Neural cell (in vitro differentiated cells): ENCODE measurements around the gene UPF1. TPM values are rescaled to one million over a fixed set of nuclear protein-coding genes. Genes with fewer than 3 reads are reported as not detected.

Experiments used
- H2AFZ ChIP-seq: fragments of 200-600, 300-800 bp; sonication (generic), shearing (Covaris generic); 2 replicates; pipeline ENCODE4 v1.6.0; 2014; ENCODE audit warnings: low read depth, mild to moderate bottlenecking, antibody characterized with exemption, low read length, moderate library complexity
- H3F3A ChIP-seq: fragments of 200-600 bp; shearing (Covaris generic); 2 replicates; pipeline ENCODE4 v1.6.1; 2016; ENCODE audit warnings: mild to moderate bottlenecking, moderate library complexity, mixed read lengths, antibody characterized with exemption, low read length; ENCODE audit not compliant: insufficient read depth, poor library complexity, severe bottlenecking
- H3K27ac ChIP-seq: fragments of 200-600, 300-800 bp; sonication (generic), shearing (Covaris generic); 2 replicates; pipeline ENCODE4 v1.5.1; 2014; ENCODE audit warnings: mild to moderate bottlenecking, low read length, moderate library complexity
- H3K27me3 ChIP-seq: fragments of 300-800, 200-600 bp; sonication (generic), shearing (Covaris generic); 2 replicates; pipeline ENCODE4 v1.6.0; 2014; ENCODE audit warnings: mild to moderate bottlenecking, low read depth, low read length, moderate library complexity; ENCODE audit not compliant: insufficient read depth
- H3K36me3 ChIP-seq: fragments of 300-800, 200-600 bp; sonication (generic), shearing (Covaris generic); 2 replicates; pipeline ENCODE4 v1.5.1; 2014; ENCODE audit warnings: mild to moderate bottlenecking, antibody characterized with exemption, low read length, moderate library complexity; ENCODE audit not compliant: insufficient read depth
- H3K4me2 ChIP-seq: fragments of 300-800, 200-600 bp; sonication (generic), shearing (Covaris generic); 2 replicates; pipeline ENCODE4 v1.6.0; 2014; ENCODE audit warnings: mild to moderate bottlenecking, low read length
- H3K4me3 ChIP-seq: fragments of 300-800, 200-600 bp; sonication (generic), shearing (Covaris generic); 2 replicates; pipeline ENCODE4 v1.5.1; 2014; ENCODE audit warnings: mild to moderate bottlenecking, low read length, moderate library complexity
- H3K79me2 ChIP-seq: fragments of 200-600 bp; shearing (Covaris generic); replicated peaks from 2 replicates; pipeline ENCODE4 v1.6.0; 2014; ENCODE audit warnings: mild to moderate bottlenecking, low read length, moderate library complexity; ENCODE audit not compliant: insufficient read depth
- H3K9ac ChIP-seq: fragments of 300-800, 200-600 bp; sonication (generic), shearing (Covaris generic); 2 replicates; pipeline ENCODE4 v1.6.1; 2016; ENCODE audit warnings: mild to moderate bottlenecking, low read length, mixed read lengths
- H3K9me2 ChIP-seq: fragments of 200-600 bp; shearing (Covaris generic); 2 replicates; pipeline ENCODE4 v1.6.1; 2016; ENCODE audit warnings: mild to moderate bottlenecking, low read length, mixed read lengths; ENCODE audit not compliant: insufficient read depth
- H3K9me3 ChIP-seq: fragments of 200-600, 300-800 bp; sonication (generic), shearing (Covaris generic); 2 replicates; pipeline ENCODE4 v1.6.1; 2016; ENCODE audit warnings: mild to moderate bottlenecking, mixed run types, low read length, moderate library complexity, mixed read lengths
- H4K20me1 ChIP-seq: fragments of 200-600 bp; shearing (Covaris generic); 2 replicates; pipeline ENCODE4 v1.6.1; 2016; ENCODE audit warnings: mild to moderate bottlenecking, mixed run types; ENCODE audit not compliant: insufficient read depth
- CTCF ChIP-seq: fragments of 450-650 bp; IDR thresholded peaks from 2 replicates; pipeline ENCODE4 v1.5.1; 2014; ENCODE audit warnings: antibody characterized with exemption, mild to moderate bottlenecking, moderate library complexity; ENCODE audit not compliant: poor library complexity, severe bottlenecking
- EP300 ChIP-seq: fragments of 450-650 bp; conservative IDR thresholded peaks from 2 replicates; pipeline ENCODE4 v1.6.1; 2014; ENCODE audit warnings: antibody characterized with exemption, mild to moderate bottlenecking, moderate library complexity; ENCODE audit not compliant: poor library complexity, severe bottlenecking
- EZH2 ChIP-seq: fragments of 200-600, 300-800 bp; shearing (Covaris generic), sonication (generic); IDR thresholded peaks from 2 replicates; pipeline ENCODE4 v1.6.1; 2014; ENCODE audit warnings: antibody characterized with exemption, low read length, borderline replicate concordance, mild to moderate bottlenecking; ENCODE audit not compliant: insufficient read depth, poor library complexity, severe bottlenecking
- MXI1 ChIP-seq: fragments of 450-650 bp; conservative IDR thresholded peaks from 2 replicates; pipeline ENCODE4 v1.6.1; 2014; ENCODE audit warnings: antibody characterized with exemption, mild to moderate bottlenecking; ENCODE audit not compliant: poor library complexity, severe bottlenecking
- POLR2AphosphoS5 ChIP-seq: IDR thresholded peaks from 2 replicates; pipeline ENCODE4 v1.6.1; 2012
- RAD21 ChIP-seq: fragments of 450-650 bp; conservative IDR thresholded peaks from 2 replicates; pipeline ENCODE4 v1.6.1; 2014; ENCODE audit warnings: antibody characterized with exemption, mild to moderate bottlenecking, moderate library complexity
- SMC3 ChIP-seq: fragments of 450-650 bp; conservative IDR thresholded peaks from 2 replicates; pipeline ENCODE4 v1.6.1; 2014; ENCODE audit warnings: antibody characterized with exemption, mild to moderate bottlenecking, moderate library complexity; ENCODE audit not compliant: poor library complexity
- TAF1 ChIP-seq: IDR thresholded peaks from 2 replicates; pipeline ENCODE4 v1.6.1; 2012; ENCODE audit warnings: low read depth
- polyA plus RNA-seq: library from polyadenylated mRNA; depleted of rRNA; stranded (reverse); fragments of >200 nt; gene quantifications from 2 replicates; pipeline ENCODE4 v1.2.3, GENCODE V29; 2014
- TF ChIP-seq, protein P1 (sequence below): IDR thresholded peaks from 2 replicates; pipeline ENCODE4 v1.6.1; 2012; ENCODE audit warnings: borderline replicate concordance

UPF1 gene
- polyA plus RNA-seq, 1 donor from 2014 or later, result 39.3 TPM

GRCh38 chr19:18844806-18845329 is 13.1 kb downstream of the UPF1 start:
- no peak overlapping the region for H2AFZ ChIP-seq
- H3F3A ChIP-seq, result no peaks in the 10 kb centered on the region
- H3K9me2 ChIP-seq, result no peaks in the 10 kb centered on the region
- no peak for TF ChIP-seq MXI1
- TF ChIP-seq EZH2, result no peak
- no peak for TF ChIP-seq RAD21
- TF ChIP-seq TAF1, result no peak
- TF ChIP-seq, protein P1, sequence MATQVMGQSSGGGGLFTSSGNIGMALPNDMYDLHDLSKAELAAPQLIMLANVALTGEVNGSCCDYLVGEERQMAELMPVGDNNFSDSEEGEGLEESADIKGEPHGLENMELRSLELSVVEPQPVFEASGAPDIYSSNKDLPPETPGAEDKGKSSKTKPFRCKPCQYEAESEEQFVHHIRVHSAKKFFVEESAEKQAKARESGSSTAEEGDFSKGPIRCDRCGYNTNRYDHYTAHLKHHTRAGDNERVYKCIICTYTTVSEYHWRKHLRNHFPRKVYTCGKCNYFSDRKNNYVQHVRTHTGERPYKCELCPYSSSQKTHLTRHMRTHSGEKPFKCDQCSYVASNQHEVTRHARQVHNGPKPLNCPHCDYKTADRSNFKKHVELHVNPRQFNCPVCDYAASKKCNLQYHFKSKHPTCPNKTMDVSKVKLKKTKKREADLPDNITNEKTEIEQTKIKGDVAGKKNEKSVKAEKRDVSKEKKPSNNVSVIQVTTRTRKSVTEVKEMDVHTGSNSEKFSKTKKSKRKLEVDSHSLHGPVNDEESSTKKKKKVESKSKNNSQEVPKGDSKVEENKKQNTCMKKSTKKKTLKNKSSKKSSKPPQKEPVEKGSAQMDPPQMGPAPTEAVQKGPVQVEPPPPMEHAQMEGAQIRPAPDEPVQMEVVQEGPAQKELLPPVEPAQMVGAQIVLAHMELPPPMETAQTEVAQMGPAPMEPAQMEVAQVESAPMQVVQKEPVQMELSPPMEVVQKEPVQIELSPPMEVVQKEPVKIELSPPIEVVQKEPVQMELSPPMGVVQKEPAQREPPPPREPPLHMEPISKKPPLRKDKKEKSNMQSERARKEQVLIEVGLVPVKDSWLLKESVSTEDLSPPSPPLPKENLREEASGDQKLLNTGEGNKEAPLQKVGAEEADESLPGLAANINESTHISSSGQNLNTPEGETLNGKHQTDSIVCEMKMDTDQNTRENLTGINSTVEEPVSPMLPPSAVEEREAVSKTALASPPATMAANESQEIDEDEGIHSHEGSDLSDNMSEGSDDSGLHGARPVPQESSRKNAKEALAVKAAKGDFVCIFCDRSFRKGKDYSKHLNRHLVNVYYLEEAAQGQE, result no peak
- TF ChIP-seq SMC3, result no peak
- no peak for TF ChIP-seq POLR2AphosphoS5
- no peak for TF ChIP-seq EP300
- no peak for TF ChIP-seq CTCF
- no peak overlapping the region for H3K4me3 ChIP-seq
- no peak overlapping the region for H3K9ac ChIP-seq
- no peak overlapping the region for H3K27ac ChIP-seq
- no peaks in the 10 kb centered on the region for H3K9me3 ChIP-seq
- H3K27me3 ChIP-seq, result no peaks in the 10 kb centered on the region
- peaks cover 5% of the 10 kb centered on the region for H4K20me1 ChIP-seq
- H3K79me2 ChIP-seq, result peaks cover 33% of the 10 kb centered on the region
- H3K4me2 ChIP-seq, result no peak overlapping the region
- H3K36me3 ChIP-seq, result no peaks in the 10 kb centered on the region

- TF ChIP-seq EZH2, result no peak
- TF ChIP-seq, protein P1, result no peak
- Histone ChIP-seq H3K27me3 (no peaks in the 10 kb centered on the region), H3F3A (no peaks in the 10 kb centered on the region), H2AFZ (no peak overlapping the region), H4K20me1 (peaks cover 5% of the 10 kb centered on the region), H3K36me3 (no peaks in the 10 kb centered on the region), H3K79me2 (peaks cover 31% of the 10 kb centered on the region), H3K9me3 (no peaks in the 10 kb centered on the region), H3K9ac (no peak overlapping the region), H3K9me2 (no peaks in the 10 kb centered on the region), H3K27ac (no peak overlapping the region), H3K4me3 (no peak overlapping the region), H3K4me2 (no peak overlapping the region)
Observed at GRCh38 chr19:18845961-18846360, 14.2 kb downstream of the UPF1 start.
